Heart right ventricle (tissue), 16 donors: Measurements from ENCODE around the gene SLC9A6. TPM values are rescaled to one million over a fixed set of nuclear protein-coding genes. Genes with fewer than 3 reads are reported as not detected.

ENCODE experiments used
- ATAC-seq, 8 donors: fragments of 200-7000 bp; cut with Tn5 transposase; one replicate each; pipeline ENCODE4 v1.9.1; 2020; ENCODE audit warnings: mild to moderate bottlenecking in 8 of 8, moderate library complexity in 8 of 8, moderate number of reproducible peaks in 1 of 8
- DNase-seq, 2 donors: peaks; one replicate each; pipeline ENCODE4 v3.0.0-alpha.2; 2020
- H3K27ac ChIP-seq, 10 donors: fragments of 200-600 bp; sonication (generic) in 2 of 10; one replicate each; pipeline versions ENCODE4 v1.5.0 to v1.8.0; 2020 to 2022; ENCODE audit warnings: mild to moderate bottlenecking in 3 of 10
- H3K27me3 ChIP-seq, 7 donors: fragments of 200-600 bp; one replicate each; pipeline ENCODE4 v1.8.0; 2021 to 2022; ENCODE audit warnings: mild to moderate bottlenecking in 2 of 7
- H3K36me3 ChIP-seq, 9 donors: fragments of 200-600 bp; sonication (generic) in 1 of 9; one replicate each; pipeline versions ENCODE4 v1.5.0 to v1.8.0; 2020 to 2022; ENCODE audit warnings: mild to moderate bottlenecking in 2 of 9
- H3K4me1 ChIP-seq, 9 donors: fragments of 200-600 bp; sonication (generic) in 1 of 9; one replicate each; pipeline versions ENCODE4 v1.5.0 to v1.8.0; 2020 to 2022; ENCODE audit warnings: mild to moderate bottlenecking in 4 of 9
- H3K4me3 ChIP-seq, 10 donors: fragments of 200-600 bp; sonication (generic) in 2 of 10; one replicate each; pipeline versions ENCODE4 v1.5.0 to v1.8.0; 2020 to 2022; ENCODE audit warnings: mild to moderate bottlenecking in 7 of 10, moderate library complexity in 2 of 10
- H3K9me3 ChIP-seq, 11 donors: fragments of 200-600 bp in 10 of 11; sonication (generic) in 2 of 11; one replicate each; pipeline versions ENCODE4 v1.5.0 to v1.8.0; 2013 to 2022; ENCODE audit warnings: mild to moderate bottlenecking in 2 of 11, control low read depth in 1 of 11, moderate library complexity in 1 of 11
- CTCF ChIP-seq, 9 donors: fragments of 200-600 bp; sonication (generic) in 2 of 9; IDR thresholded peaks; one replicate each; pipeline versions ENCODE4 v1.5.0 to v1.8.0; 2021 to 2022; ENCODE audit warnings: antibody characterized with exemption in 9 of 9, mild to moderate bottlenecking in 5 of 9, moderate library complexity in 1 of 9
- WGBS, 2 donors: extraction: QIAGEN DNeasy Blood & Tissue Kit; methylation state at CpG; one replicate each; pipeline ENCODE4 v1.1.7; 2013; ENCODE audit warnings: inconsistent platforms in 1 of 2; 5-methylcytosine and 5-hydroxymethylcytosine counted together
- intact Hi-C, 10 donors: fragments of 100-400 bp; cut with DNase I; formaldehyde crosslinking; loops; one replicate each; pipeline versions ENCODE4 v1.11.1 to v1.14.2; 2022
- polyA plus RNA-seq, 2 donors: library from polyadenylated mRNA; stranded (reverse); fragments of 200-250 nt; gene quantifications; one replicate each; pipeline ENCODE4 v1.2.3, GENCODE V29; 2013
- total RNA-seq, 10 donors: library from RNA; stranded (reverse); fragmentation: NEBNext Ultra II Directional in 3 of 10; extraction: Animal tissue kit (Norgen Biotek cat#: 25700) in 3 of 10; gene quantifications; one replicate each; pipeline versions ENCODE4 v1.2.1 to v1.2.4, GENCODE V29; 2021 to 2023
- donor health status: Arrhythmogenic right ventricular cardiomyopathy.
- donor health status: ischemic (EF 13 %, LVEDD 7.1; RV severe dilation, severe dysfunction).
- donor health status: healthy with polysubstance abuse.
- donor health status: DM: no; HTN: yes; CAD: no.
- donor health status: DM: no; HTN: no; CAD: no.
- donor health status: ischemic (EF 25% LVEDD 6.9; RV normal size, moderate dysfunction).
- donor health status: ischemic (EF 25% LVEDD 5.7; RV mildly dilated, moderate dysfunction).
- donor health status: healthy.
- donor health status: DM: yes; HTN: yes; CAD: no.
- donor health status: Ischemic cardiomyopathy.
- donor health status: ischemic (EF 35%, LVEDD 5.7; RV mildly dilated, moderate dysfunction).
- donor health status: nonischemic (EF 11% LVEDD 7.7; RV severe dilation, severe dysfunction).
- donor health status: DM: yes; HTN: yes; CAD: no.
- donor health status: PGD.
- donor health status: ischemic (EF 29% LVEDD 5.4; RV normal size, mild dysfunction).
- donor health status: nonischemic (EF 23%, LVEDD 6.1; RV moderate dilation, normal function).

Gene SLC9A6
- total and polyA plus RNA-seq, 12 donors = 11.7 to 18.5 (median 14.5) TPM

- H3K4me1 ChIP-seq = peaks cover 0 to 24% (median 9%) of the 10 kb centered on the region in 9 donors
- no peaks in the 10 kb centered on the region for H3K9me3 ChIP-seq
- H3K27ac ChIP-seq = peak overlapping the region in 8 of 10 donors; percentile 7 to 72 (median 58)
- intact Hi-C loops = no loop called here
- DNase-seq (no peak), ATAC-seq (no peak)
- H3K36me3 ChIP-seq = no peaks in the 10 kb centered on the region
- no peak for TF ChIP-seq CTCF (IDR thresholded peaks at IDR 0.05)
- peaks cover 0 to 5% (median 0%) of the 10 kb centered on the region in 7 donors for H3K27me3 ChIP-seq
- 61 to 73% methylated on average over 3 of the region's 3 CpGs for WGBS, 2 donors
- no peak overlapping the region for H3K4me3 ChIP-seq
Observed at GRCh38 chrX:136064661-136065043, 79.4 kb downstream of the SLC9A6 start.

- H3K4me3 ChIP-seq = no peak overlapping the region
- 29 to 42% methylated on average over 7 of the region's 7 CpGs for WGBS, 2 donors
- H3K9me3 ChIP-seq = no peaks in the 10 kb centered on the region
- TF ChIP-seq CTCF (IDR thresholded peaks at IDR 0.05) = no peak
- peaks cover 0 to 24% (median 9%) of the 10 kb centered on the region in 9 donors for H3K4me1 ChIP-seq
- ATAC-seq = peak in 7 of 8 donors; percentile 75 to 87 (median 85)
- H3K27me3 ChIP-seq = peaks cover 0 to 5% (median 0%) of the 10 kb centered on the region in 7 donors
- no peaks in the 10 kb centered on the region for H3K36me3 ChIP-seq
- H3K27ac ChIP-seq = peak overlapping the region in 8 of 10 donors; percentile 7 to 72 (median 58)
- intact Hi-C loops = no loop called here
- peak; percentile 40 to 65 for DNase-seq
Observed at GRCh38 chrX:136065044-136065671, 79.9 kb downstream of the SLC9A6 start.

GRCh38 chrX:136067097-136067496 is 81.9 kb downstream of the SLC9A6 start:
- peaks cover 0 to 5% (median 0%) of the 10 kb centered on the region in 7 donors for H3K27me3 ChIP-seq
- ATAC-seq = no peak
- no peak overlapping the region for H3K4me3 ChIP-seq
- no peak for DNase-seq
- intact Hi-C loops = no loop called here
- no peak for TF ChIP-seq CTCF (IDR thresholded peaks at IDR 0.05)
- no peaks in the 10 kb centered on the region for H3K36me3 ChIP-seq
- H3K27ac ChIP-seq = peak overlapping the region in 1 of 10 donors; percentile 4
- H3K4me1 ChIP-seq = peaks cover 0 to 24% (median 9%) of the 10 kb centered on the region in 9 donors
- no peaks in the 10 kb centered on the region for H3K9me3 ChIP-seq
- WGBS, 2 donors = 89 to 91% methylated on average over 5 of the region's 5 CpGs

GRCh38 chrX:136067966-136068365 is 82.7 kb downstream of the SLC9A6 start:
- H3K36me3 ChIP-seq = no peaks in the 10 kb centered on the region
- H3K27me3 ChIP-seq = peaks cover 0 to 5% (median 0%) of the 10 kb centered on the region in 7 donors
- DNase-seq (no peak), ATAC-seq (no peak)
- H3K9me3 ChIP-seq = no peaks in the 10 kb centered on the region
- TF ChIP-seq CTCF (IDR thresholded peaks at IDR 0.05) = no peak
- no peak overlapping the region for H3K27ac ChIP-seq
- H3K4me1 ChIP-seq = peaks cover 0 to 23% (median 9%) of the 10 kb centered on the region in 9 donors
- H3K4me3 ChIP-seq = no peak overlapping the region
- intact Hi-C loops = no loop called here
- WGBS, 2 donors = 61 to 64% methylated on average over 7 of the region's 7 CpGs
